Right lung (tissue), 5 donors: ENCODE data around the gene AHNAK2. TPM values are rescaled to one million over a fixed set of nuclear protein-coding genes. Genes with fewer than 3 reads are reported as not detected.

Source experiments
- DNase-seq, 2 donors: peaks; one replicate each; pipeline ENCODE4 v3.0.0-alpha.2; 2013
- polyA plus RNA-seq, 5 donors: library from polyadenylated mRNA; unstranded; fragments of 120-200 nt; gene quantifications; one replicate each; pipeline versions ENCODE4 v1.2.1 to v1.2.3, GENCODE V29; 2013; ENCODE audit warnings: inconsistent platforms in 1 of 5, low replicate concordance in 1 of 5; ENCODE audit not compliant: insufficient read length in 5 of 5, insufficient read depth in 1 of 5

The AHNAK2 gene
- polyA plus RNA-seq, 5 donors: 1.1 to 3.0 (median 2.3) TPM

DNA sequence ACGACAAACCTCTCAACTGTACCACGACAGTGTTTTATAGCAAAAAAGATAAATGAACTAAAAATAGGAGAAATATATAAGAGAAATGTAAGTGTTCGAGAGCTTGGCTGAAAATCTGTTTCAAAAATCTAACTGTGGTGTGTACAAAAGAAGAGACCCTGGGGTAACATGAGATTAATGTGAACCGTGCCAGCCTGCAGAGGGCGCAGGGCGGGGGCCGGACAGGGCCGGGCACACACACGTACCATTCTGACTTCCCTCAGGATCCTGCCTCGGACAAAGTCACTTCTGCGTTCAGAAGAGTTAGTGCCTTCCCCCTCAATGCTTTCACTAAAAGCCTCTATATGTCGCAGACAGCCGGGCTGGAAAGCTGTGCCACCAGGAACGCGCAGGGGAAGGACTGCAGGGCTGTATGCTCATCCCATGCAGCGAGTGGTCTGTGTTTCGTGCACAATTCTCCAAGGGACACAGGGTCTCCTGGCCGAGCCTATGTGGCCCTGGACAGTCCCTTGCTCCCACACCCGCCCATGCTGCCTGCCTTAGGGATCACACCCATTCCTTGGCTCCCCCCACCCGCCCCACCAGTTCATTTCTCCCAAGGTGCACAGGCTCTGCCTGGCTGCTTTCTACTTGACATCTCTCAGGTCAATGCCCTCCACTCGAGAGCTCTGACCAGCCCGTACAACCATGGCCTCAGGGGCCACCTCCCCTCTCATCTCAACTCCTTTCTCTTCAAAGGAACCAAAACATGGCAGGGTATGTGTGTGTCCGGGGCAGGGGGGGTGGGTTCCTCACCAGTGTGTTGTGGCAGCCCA, 34.2 kb upstream of the AHNAK2 start:
- no peak for DNase-seq

DNA sequence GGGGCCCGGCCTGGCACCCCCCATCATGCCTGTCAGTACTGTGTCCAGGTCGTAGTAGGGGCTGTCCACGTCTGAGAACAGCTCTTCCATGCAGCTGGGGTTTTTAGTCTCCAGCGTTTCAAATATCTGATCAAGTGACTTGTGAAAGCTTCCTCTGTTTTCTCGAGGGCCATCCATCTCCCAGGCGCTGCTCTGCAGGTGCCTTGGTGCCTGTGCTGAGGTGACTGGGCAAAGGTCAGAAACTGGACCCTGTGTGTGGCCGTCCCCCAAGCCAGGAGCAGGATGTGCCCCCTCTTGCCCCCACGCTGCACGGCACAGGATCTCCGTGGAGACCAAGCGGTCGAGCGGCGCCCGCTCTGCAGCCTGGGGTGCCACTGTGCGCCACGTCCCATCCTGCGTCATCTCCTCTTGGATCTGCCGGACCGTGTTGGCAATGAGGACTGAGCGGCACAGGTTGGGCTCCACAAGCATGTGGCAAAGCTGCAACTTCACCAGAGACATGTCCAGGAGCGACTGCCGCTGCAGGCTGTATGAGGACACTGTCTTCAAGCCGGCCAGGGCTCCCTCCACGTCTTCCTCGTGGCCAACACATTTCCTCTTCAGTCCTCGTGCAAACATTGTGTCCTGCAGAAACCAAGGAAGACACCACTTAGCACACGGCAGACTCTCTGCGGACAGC, 33.3 kb upstream of the AHNAK2 start:
- no peak for DNase-seq

DNA sequence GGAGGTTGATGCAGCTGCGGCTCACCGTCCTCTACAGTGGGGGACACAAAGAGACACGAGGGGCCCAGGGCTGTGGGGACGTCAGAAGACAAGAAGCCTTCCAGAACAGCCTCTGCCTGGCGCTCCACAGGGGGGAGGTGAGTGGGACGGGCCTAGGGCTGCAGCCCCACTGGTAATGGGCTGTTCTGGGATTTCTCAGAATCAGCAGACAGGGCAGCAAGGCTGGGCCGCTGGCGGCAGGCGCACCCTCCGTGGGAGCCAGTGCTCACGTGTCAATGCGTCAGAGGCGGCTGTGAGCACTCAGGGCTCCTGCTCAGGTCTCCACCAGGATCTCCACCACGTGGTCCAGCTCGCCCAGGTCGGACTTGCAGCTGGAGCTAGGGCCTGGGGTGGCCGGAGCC, 32.7 kb upstream of the AHNAK2 start:
- no peak for DNase-seq

DNA sequence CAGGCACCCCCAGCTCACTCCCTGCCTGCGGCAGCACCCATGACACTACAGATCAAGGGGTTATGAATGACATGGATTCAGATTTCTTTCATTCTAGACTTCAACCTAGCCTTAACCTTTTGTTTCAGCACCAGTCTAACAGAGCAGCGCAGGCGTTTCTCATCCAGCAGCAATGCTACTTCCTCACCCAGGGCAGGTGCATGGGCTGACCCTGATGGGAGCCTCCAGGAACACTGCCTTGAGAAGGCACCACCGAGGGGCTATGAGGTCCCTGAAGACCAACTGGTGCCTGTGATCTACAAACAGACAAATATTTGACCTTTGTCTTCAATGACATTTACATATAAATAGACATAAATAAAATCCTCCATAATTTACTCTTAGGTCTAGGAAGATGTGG, 31.9 kb upstream of the AHNAK2 start:
- DNase-seq: no peak

DNA sequence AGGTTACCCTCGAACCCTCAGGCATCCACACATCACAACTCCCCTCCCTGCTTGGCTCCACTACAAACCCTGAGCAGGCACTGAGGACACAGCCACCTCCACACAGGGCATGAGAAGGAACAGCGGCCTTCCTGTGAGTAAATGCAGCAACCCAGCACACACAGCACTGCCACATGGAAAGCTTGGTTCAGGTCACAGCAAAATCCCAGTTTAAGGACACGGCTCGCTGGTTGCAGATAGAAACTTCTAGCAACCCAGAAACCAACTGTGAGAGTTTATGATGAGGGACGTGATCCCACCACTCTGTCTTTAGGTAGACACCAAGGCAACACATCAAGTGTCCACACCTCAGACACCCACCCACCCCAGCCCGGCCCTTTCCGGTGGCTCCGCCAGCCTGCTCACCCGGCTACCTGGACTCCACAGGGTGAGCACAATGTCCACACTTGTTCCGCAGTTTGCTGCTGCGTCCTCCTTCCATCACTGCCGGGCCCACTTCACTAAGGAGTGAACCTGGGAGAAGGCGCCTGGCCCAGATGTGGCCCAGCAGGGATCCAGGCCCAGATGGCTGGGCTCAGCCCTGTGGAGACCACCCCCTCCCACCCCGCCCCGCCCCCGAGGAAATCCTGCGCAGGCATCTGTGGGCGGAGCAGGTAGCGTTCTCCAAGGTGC, 29.6 kb upstream of the AHNAK2 start:
- no peak for DNase-seq

DNA sequence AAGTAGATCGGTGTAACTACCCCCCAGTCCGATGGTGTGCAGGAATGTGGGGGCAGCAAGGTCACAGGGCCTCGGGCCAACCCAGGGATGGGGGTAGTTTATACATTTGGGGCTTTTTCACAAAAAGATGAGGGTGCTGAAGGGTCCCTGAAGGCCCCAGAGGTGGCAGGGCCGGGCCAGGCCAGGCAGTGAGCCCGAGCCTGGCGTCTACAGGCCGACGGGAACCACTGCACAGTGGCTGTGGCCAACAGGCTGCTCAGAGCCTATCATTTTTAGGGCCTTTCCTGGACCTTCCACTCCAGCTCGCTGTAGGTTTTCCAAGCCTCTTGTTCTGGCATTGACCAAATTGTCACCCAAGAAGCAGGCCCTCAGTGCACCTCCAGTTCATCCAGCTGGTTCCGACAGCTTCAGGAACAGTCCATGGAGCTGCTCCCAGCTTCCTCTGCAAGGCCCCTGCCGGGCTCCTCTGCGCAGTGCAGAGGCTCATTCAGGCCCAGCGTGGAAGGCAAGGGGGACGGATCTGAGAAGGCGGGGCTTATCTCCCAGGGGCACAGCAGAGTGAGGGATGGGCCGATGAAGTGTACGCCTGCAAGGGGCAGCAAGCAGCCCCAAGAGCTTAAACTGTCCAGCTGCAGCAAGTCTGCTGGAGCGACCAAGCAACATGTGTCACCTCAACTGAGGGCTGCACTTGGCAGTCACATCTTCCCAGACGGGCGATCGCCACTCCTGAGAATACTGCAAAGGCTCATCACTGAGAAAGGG, 28.8 kb upstream of the AHNAK2 start:
- no peak for DNase-seq

DNA sequence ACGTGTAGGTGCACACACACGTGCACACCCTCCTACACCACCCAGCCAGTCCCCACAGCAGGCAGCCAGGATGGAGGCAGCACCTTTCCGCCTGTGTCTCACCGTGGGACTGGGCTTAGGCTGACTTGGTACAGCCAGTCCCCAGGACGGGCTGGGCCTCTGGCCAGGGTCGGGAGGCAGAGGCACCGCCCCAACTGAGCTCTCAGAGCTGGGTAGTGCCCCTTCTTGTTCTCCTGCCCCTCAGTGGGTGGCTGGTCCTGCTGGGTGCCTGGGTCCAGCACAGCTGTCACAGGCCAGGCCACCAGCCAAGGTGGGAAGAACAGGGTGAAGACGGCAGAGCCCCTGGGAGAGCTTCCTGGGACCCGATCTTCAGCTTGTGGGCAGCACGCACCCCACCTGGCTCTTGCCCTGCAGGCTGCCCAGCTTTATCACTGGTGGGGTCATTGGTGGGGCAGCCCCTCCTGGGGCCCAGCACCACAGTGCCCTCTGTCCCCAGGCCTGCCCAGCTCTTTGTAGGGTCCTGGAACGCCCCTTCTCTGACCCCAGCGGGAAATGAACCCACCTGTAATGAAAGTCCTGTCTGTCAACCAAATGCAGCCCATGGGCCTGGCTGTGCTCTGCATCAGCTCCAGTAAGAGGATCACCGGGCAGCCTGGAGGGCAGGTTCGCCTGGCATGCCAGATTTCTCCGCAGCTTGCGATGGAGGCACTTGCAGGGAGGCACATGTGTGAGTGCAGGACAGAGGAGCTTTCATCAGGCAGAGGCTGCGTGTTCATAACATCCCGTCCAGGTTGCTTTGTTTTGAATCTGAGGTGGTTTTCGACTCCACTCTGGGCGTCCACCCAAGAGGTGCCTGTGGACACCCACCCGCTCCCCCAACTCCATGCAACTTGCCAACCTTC, 28.0 kb upstream of the AHNAK2 start:
- no peak for DNase-seq

DNA sequence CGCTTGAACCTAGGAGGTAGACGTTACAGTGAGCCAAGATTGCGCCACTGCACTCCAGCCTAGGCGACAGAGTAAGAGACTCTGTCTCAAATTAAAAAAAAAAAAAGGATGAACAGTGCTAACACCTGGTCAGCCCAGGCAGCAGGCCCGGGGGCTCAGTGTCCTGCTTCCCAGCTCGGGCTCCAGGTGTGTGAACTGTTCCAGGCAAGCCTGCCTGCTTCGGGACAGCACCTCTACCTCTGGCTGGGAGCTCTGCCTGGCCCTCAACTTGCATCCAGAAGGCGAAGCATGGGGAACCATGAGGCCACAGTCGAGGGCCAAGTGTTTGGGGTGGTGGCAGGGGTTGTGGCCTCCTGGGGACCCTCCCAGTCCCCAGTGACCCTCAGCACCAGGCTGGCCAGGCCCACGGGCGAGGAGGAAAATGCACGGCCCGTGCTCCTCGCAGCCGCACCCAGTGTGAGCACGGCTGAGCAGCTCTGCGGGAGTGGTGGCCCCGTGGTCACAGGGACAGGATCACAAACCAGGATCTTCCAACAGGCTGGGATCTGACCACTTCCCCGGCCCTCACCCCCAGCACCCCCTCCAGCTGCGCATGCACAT, 27.3 kb upstream of the AHNAK2 start:
- no peak for DNase-seq

DNA sequence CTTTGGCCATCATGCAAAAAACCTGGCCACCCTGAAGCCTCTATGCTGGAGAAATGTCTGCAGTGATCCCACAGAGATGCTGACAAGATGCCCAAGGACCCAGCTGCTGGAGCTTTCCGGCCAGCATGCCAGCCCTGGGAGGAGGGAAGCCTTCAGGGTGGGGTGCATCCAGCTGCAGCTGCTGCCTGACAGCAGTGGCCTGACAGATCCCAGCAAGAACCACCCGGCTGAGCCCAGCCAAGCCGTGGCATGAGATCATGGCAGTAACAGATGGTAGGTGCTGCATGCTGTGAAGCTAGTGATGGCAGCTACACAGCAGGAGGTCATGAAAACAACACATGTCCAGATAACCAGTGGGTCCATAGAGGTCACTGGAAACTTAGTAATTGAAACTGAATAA, 21.2 kb upstream of the AHNAK2 start:
- no peak for DNase-seq

DNA sequence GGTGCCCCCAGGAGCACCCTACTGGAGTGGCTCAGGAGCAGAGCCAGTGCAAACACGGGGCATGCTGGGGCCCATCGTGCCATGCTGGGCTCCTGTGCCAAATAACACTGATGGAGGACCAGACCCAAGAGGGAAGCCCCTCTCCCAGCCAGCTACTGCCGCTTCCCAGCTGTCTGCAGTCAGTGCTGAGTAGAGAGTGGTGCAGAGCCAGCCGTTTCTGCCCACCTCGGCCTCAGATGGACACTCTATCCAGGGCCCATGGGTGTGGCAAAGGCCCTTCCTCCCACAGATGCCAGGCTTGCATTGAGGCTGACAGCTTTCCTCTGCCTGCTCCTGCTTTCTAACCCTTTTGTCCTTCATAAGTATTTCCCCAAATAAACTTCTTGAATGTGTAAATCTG, 20.6 kb upstream of the AHNAK2 start:
- DNase-seq: no peak

DNA sequence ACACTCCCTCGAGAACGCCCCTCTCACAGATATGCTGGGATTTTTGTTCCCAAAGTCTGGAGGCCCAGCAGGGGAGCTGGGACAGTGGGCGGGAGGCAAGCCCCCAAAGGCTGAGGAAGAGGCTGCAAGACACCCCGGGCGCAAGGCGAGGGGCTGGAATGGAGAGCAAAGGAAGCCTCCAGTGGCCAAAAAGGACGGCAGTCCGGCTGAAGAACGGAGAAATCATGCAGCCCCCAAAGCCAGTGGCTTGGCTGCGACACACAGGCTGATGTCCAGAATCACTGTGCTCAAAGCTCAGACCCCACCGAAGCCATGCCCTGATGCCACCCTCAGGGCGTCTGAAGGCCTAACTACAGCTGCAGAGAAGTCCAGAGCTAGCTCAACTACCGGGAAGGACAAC, 18.3 kb upstream of the AHNAK2 start:
- no peak for DNase-seq

DNA sequence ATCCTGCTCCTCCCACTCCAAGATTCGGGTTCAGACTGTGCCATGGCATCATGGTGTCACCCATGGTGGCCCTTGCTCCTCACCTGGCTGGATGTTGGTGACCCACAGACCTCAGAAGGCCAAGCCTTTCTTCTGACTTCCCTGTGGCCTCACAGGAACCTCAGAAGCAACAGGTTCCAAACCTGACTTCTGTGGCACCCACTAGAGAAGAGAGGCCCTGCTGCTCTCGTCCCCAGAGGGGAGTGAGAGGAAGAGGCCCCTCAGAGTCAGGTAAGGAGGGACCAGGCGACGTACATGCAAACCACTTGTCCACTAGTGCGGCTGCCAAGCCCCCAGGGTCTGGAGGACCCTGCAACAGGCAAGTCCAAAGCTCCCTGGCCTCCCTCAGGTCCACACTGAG, 17.9 kb upstream of the AHNAK2 start:
- DNase-seq: no peak

DNA sequence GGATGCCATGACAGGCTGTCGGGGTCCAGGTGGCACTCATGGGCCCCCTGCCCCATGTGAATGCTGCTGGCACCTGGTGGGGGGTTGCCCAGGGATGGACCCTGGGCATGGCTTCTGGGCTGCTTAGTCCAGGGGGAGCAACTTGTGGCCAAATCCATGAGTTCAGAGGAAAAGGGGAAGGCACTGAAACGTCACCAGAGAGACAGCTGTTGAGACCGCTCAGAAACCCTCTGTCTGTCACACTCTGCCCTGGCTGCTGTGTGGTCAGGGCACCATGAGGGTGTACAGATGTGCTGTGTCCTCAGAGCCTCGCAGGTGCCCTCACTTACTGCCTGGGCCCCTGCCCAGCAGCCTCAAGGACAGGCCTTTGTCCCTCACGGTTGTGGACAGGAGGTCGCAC, 16.8 kb upstream of the AHNAK2 start:
- no peak for DNase-seq

DNA sequence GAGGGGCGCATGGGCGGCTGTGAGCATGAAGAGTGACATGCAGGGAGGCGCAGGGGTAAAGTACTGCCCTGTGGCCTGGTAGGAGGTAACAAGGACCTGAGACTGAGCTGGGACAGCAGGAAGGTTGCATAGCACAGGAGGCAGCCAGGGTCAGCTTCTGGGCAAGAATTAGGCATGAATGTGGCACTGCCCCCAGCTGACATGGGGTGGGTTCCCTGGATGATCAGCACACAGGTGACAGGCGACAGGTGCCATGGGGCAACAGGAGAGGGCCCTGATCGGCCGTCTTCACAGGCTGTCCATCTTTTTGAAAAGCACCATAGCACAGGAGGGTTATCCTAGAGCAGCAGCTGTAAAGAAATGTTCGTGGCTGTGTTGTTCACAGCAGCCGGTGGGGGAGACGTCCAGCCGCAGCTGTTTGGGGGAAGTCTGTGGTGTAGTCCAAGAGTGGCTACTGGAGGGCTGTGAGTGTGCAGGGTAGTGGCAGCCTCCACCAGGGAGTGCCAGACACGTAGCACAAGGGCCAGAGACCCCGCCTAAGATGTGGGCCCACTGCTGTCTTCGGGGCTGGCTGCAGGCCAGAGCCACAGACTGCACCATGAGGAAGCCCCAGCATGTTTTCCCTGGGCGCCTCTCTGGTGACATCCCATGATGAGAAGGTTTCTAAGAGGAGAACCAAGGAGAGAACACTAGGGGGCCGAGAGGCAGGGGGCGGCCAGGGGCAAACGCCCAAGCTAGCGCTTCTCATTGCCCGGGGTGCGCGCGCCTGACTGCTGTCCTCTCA, 15.8 kb upstream of the AHNAK2 start:
- DNase-seq: no peak

DNA sequence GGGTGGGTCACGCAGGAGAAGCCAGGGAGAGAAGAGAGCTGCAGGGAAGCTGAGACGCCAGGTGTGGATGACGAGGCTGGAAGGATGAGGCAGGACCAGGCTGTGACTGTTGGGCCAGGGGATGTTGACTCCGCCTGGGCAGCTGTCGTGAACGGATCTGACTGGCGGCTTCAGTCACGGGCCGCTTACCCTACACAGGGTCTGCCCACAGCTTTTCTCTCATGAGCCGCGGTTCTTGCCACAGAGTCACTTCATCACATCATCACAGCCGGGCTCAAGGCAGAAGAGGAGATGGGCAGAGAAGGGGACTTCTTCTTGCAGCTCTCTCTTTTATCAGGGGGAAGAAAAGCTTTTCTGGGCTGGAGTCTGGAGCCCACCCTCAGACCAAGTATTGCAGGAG, 15.1 kb upstream of the AHNAK2 start:
- DNase-seq: no peak

DNA sequence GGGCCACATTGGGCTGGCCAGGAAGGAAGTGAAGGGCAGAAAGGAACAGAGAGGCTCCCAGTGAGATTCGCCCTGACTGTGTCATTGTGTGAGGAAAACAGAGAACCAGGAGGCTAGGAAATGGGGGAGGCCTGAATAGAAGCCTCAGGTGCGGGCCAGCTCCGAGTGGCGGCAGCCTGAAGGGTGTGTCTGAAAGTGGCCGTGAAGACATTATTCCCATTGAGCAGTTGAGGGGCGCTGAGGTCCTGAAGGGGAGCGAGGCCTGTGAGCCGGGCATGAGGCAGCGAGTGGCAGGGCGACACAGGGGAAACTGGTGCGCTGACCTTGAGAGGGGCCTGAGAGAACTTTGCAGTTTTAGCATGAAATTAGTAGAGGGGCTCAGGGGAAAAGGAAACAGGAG, 14.3 kb upstream of the AHNAK2 start:
- no peak for DNase-seq

DNA sequence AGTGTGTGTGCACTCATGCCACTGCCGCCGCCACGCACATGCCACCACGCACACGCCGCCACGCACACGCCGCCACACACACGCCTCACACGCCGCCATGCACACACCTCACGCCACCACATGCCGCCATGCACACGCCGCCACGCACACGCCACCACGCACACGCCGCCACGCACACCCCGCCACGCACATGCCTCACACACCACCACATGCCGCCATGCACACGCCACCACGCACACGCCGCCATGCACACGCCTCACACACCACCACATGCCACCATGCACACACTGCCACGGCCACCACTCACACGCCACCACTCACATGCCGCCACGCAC, 13.7 kb upstream of the AHNAK2 start:
- no peak for DNase-seq

DNA sequence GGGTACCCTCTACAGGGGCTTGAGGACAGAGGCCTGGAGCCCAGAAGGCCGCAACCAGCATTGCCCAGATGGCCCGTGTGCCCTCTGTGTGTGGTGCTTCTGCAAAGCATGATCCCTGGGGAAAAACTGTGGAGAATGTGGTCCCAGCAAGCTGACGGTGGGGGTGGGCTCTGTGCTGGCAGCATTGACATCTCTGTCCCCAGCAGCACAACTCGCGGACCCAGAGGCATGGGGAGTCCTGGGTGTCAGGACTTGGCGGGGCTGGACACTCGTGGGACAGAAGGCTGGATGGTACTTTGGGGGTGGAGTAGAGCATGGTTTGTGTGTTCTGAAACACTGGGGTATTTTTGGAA, 11.8 kb upstream of the AHNAK2 start:
- DNase-seq: no peak

DNA sequence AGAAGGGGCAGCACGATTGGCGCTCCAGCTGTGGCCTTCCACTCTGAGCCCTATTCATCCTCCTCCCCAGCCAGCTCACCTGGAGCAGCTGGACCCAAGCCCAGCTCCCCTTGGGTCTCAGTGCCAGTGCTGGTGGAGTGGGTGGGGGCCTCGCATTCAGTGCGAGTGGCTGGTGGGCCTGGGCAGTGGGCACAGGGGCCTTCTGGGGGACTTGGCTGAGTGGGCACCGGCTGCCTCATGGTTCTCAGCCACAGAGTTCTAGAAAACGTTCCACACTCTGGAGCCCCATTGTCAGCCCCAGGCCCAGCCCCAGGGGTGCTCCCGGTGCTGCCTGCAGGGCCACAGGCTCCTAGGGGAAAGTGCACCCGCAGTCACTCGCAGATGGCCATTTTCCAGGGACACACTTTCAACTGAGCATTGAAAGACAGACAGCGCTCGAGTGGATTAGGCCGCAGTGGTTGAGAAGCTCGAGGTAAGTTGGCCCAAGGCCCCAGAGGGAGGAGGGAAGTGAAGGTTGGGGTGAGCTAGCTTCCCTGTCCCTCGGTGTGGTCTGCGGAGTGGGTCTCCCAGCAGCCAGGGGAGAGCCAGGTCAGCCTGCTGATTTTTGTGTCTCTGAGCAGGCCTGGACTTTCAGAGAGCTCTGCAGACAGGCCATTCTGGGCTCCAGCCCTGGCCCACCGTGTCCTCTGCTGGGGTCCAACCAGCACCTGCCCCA, 11.2 kb upstream of the AHNAK2 start:
- no peak for DNase-seq
